ENCODE measurements around the gene WDR46.
"Not testable (repeated sequence)": the region's sequence is repeated elsewhere in the genome, so short reads cannot be mapped to it uniquely, and the experiment has no call there.

Gene WDR46

DNA sequence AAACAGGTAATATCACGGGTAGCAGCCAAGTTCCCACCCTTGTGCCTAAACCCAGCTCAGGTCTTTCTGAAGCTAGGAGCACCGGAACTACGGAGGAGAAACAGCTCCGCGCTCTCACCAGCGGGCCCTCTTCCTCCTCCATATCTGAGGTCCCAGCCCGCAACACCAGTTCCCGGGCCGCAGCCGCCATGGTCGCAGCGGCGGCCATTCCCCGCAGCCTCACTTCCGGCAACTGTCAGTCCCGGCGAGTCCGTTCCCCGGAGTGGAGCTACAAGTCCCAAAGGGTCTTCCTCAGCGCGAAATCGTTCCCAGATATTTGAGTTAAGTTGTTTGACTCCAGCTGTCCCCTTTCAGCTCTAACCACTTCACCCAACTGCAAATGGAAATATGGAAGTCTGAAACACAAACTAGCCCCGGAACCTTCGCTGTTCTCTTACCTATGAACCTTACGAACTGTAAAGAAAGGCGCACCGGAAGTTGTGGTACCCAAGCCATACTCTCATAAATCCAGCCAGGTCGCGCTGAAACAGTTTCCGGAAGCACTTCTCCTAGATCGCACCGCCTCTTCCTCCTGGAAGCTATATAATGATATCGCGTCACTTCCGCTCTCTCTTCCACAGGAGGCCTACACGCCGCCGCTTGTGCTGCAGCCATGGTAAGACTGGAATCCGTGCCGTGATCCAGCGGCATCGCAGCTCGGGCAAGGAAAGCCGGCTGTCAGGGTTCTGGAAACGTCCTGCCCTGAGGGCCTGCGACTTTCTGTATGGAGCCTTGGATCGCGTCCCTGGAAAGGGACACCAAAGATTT, 17.4 kb downstream of the WDR46 start, which contains the start of the genes RPS18 and VPS52:
Gene RPS18, plus strand, starts transcription at position 608 of the 807 bp plus-strand sequence. Its CDS starts 45 bp downstream, at position 653.
Gene VPS52, minus strand, starts transcription at position 409 of the 807 bp plus-strand sequence. Its CDS starts 201 bp downstream, at position 208.
- Mint-ChIP-seq H3K4me3 (peak within 1 kb of the TSS; percentile 99), H3K36me3 (ENCODE audit: low read depth) (peaks cover 78% of the 10 kb centered on the region), H3K9me3 (no peaks in the 10 kb centered on the region), H3K27me3 (no peaks in the 10 kb centered on the region), H3K4me1 (ENCODE audit: low read depth) (peaks cover 59% of the 10 kb centered on the region), H3K27ac (peak within 1 kb of the TSS; percentile 99)

DNA sequence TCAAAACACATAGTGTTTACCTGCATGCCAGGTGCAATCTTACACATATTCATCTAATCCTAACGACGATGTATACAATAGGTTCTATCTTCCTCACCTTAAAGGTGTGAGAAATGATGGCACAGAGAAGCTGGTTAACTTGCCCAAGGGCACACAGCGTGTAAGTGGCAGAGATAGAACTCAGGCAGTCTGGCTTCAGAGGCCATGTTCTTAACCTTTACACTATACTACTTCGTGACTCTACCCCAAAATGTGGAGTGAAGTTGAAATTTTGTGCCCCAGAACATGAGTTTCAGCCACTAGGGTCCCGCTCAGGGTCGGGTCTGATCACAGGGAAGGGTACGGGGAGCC, 17.9 kb downstream of the WDR46 start:
- H3K36me3 Mint-ChIP-seq (ENCODE audit: low read depth), result peaks cover 78% of the 10 kb centered on the region
- H3K4me1 Mint-ChIP-seq (ENCODE audit: low read depth), result peaks cover 54% of the 10 kb centered on the region
- H3K4me3 Mint-ChIP-seq, result peak overlapping the region; percentile 99
- no peaks in the 10 kb centered on the region for H3K9me3 Mint-ChIP-seq
- H3K27me3 Mint-ChIP-seq, result no peaks in the 10 kb centered on the region
- H3K27ac Mint-ChIP-seq, result peak overlapping the region; percentile 99

DNA sequence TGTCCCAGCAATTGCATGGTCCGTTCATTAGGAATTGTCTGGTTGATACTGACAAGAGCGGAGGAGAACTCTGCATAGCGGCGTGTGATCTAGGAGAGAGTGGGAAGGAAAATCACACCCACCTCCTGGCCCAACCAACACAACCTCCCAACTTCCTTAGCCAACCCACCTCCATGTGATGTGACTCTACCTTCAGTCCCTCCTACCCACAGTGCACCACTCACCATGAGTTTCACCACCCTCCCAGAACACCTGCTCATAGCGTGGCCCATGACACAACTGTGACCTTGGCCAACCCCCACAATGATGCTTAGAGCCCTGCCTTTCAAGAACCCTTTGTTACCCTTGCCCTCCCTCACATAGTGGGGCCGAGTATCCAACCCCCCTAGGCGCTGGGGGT, 25.0 kb downstream of the WDR46 start:
- Mint-ChIP-seq H3K27me3 (no peaks in the 10 kb centered on the region), H3K36me3 (ENCODE audit: low read depth) (peaks cover 67% of the 10 kb centered on the region), H3K4me3 (no peak overlapping the region), H3K9me3 (no peaks in the 10 kb centered on the region), H3K27ac (no peak overlapping the region), H3K4me1 (ENCODE audit: low read depth) (no peaks in the 10 kb centered on the region)

DNA sequence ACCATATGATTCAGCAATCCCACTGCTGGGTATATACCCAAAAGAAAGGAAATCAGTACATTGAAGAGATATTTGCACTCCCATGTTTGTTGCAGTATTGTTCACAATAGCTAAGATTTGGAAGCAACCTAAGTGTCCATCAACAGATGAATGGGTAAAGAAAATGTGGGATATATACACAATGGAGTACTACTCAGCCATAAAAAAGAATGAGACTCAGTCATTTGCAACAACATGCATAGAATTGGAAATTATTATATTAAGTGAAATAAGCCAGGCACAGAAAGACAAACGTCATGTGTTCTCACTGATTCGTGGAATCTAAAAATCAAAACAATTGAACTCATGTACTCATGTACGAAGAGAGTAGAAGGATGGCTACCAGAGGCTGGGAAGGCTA, 26.5 kb downstream of the WDR46 start:
- not testable (repeated sequence) for H3K27ac Mint-ChIP-seq; H3K4me3 Mint-ChIP-seq; H3K27me3 Mint-ChIP-seq; H3K9me3 Mint-ChIP-seq; H3K4me1 Mint-ChIP-seq (ENCODE audit: low read depth)
- peaks cover 61% of the 10 kb centered on the region for H3K36me3 Mint-ChIP-seq (ENCODE audit: low read depth)

DNA sequence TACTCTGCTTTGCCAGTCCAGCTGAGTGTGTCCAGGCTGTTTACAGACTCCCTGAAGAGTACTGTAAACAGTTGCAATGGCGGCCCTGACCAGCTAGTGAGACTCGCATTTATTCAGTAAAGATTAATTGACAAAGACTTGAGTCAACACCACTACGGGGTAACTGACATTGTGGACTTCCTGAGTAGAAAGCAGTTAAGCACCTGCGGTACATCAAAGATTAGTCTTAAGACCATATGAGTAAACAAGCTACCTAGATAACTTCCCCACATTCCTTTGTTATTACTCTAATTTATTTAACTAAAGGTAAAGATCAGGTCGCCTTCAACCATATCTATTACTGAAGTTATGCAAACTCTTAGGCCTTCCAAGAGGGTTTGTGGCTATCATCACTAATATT, 30.0 kb downstream of the WDR46 start:
- Mint-ChIP-seq H3K9me3 (no peaks in the 10 kb centered on the region), H3K27ac (no peak overlapping the region), H3K4me3 (no peak overlapping the region), H3K4me1 (ENCODE audit: low read depth) (no peaks in the 10 kb centered on the region), H3K27me3 (no peaks in the 10 kb centered on the region), H3K36me3 (ENCODE audit: low read depth) (peaks cover 47% of the 10 kb centered on the region)

DNA sequence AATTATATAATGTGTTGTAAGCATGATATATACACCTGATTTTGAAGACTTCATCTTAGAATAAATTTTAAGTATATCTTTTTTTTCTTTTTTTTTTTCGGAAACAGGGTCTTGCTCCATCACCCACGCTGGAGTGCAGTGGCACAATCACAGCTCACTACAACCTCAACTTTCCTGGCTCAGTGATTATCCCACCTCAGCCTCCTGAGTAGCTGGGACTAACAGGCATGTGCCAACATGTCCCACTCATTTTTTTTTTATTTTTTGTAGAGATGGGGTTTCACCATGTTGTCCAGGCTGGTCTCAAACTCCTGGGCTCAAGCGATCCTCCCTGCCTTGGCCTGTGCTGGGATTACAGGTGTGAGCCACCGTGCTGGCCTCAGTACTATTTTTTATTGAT, 34.4 kb downstream of the WDR46 start:
- Mint-ChIP-seq H3K4me1 (ENCODE audit: low read depth) (peaks cover 26% of the 10 kb centered on the region), H3K36me3 (ENCODE audit: low read depth) (peaks cover 49% of the 10 kb centered on the region), H3K27me3 (no peaks in the 10 kb centered on the region), H3K9me3 (no peaks in the 10 kb centered on the region), H3K4me3 (no peak overlapping the region), H3K27ac (no peak overlapping the region)

DNA sequence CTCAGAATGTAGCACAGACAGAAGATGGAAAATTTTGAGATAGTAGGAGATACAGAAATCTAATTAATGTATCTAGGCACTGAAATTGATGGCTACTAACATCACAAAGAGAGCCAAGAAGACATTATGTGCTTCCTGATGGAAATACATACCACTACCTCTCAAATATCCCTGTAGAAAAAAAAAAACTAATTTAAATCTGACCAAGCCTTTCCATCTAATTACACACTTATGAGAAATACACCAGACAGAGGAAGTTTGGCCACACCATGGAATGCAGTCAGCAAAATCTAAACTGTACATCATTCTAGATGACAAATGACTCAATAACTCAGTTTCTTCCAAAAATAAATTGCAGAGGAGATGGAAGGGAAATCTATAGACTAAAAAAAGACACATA, 36.3 kb downstream of the WDR46 start:
- peaks cover 39% of the 10 kb centered on the region for H3K36me3 Mint-ChIP-seq (ENCODE audit: low read depth)
- no peak overlapping the region for H3K4me3 Mint-ChIP-seq
- H3K9me3 Mint-ChIP-seq, result no peaks in the 10 kb centered on the region
- H3K4me1 Mint-ChIP-seq (ENCODE audit: low read depth), result peaks cover 41% of the 10 kb centered on the region
- peak overlapping the region; percentile 29 for H3K27ac Mint-ChIP-seq
- H3K27me3 Mint-ChIP-seq, result no peaks in the 10 kb centered on the region

DNA sequence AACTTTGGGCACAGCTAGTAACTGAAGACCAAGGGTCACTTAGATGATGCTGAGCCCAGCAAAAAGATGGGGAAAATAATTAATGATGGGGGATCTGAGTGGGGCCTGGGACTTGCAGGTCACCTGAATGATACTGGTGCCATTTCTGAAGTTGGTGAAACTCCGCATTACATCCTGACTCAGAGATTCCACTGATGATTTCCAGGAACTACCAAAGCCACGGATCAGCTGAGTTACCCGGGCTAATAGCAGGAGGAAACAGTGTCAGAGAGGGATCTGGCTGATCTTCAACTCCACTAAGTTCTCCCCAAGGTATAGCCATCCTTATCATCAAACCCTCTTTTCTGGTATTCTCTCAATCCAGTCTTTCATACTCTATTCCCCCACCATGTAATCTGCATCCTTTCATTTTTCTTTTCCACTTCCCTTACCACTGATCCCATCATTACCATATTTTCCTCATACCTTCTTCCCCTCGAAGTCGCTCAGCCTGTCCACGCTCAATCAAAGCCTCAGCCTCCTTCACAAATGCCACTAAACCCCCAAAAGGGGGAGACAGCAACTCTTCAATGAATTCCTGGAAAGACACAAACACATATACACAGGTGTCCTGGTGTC, 37.5 kb downstream of the WDR46 start:
- H3K27ac Mint-ChIP-seq, result peak overlapping the region; percentile 88

DNA sequence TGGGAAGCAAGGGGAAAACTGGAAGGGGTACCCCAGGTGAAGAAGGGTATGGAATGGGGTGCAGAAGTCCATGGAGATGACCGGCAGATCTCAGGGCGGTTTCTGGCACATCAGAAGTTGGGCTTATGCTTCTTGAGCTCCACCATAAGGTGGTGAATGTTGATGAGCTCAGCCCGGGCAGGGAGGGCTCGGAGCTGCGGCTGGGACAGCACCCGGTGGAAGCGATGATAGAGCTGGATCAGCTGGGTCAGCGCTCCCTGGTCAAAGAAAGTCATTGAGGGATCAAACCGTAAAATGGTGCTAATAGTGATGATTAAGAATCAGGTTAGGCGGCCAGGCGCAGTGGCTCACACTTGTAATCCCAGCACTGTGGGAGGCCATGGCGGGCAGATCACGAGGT, 38.3 kb downstream of the WDR46 start:
- Mint-ChIP-seq H3K4me1 (ENCODE audit: low read depth) (peaks cover 41% of the 10 kb centered on the region), H3K9me3 (no peaks in the 10 kb centered on the region), H3K27ac (peak overlapping the region; percentile 88), H3K36me3 (ENCODE audit: low read depth) (peaks cover 35% of the 10 kb centered on the region), H3K27me3 (peaks cover 4% of the 10 kb centered on the region), H3K4me3 (peak overlapping the region; percentile 89)

More for the DNA sequence above, 37.5 kb downstream of the WDR46 start:
- H3K4me3 Mint-ChIP-seq, result peak overlapping the region; percentile 11
- peaks cover 3% of the 10 kb centered on the region for H3K27me3 Mint-ChIP-seq
- peaks cover 37% of the 10 kb centered on the region for H3K36me3 Mint-ChIP-seq (ENCODE audit: low read depth)
- no peaks in the 10 kb centered on the region for H3K9me3 Mint-ChIP-seq
- peaks cover 41% of the 10 kb centered on the region for H3K4me1 Mint-ChIP-seq (ENCODE audit: low read depth)

DNA sequence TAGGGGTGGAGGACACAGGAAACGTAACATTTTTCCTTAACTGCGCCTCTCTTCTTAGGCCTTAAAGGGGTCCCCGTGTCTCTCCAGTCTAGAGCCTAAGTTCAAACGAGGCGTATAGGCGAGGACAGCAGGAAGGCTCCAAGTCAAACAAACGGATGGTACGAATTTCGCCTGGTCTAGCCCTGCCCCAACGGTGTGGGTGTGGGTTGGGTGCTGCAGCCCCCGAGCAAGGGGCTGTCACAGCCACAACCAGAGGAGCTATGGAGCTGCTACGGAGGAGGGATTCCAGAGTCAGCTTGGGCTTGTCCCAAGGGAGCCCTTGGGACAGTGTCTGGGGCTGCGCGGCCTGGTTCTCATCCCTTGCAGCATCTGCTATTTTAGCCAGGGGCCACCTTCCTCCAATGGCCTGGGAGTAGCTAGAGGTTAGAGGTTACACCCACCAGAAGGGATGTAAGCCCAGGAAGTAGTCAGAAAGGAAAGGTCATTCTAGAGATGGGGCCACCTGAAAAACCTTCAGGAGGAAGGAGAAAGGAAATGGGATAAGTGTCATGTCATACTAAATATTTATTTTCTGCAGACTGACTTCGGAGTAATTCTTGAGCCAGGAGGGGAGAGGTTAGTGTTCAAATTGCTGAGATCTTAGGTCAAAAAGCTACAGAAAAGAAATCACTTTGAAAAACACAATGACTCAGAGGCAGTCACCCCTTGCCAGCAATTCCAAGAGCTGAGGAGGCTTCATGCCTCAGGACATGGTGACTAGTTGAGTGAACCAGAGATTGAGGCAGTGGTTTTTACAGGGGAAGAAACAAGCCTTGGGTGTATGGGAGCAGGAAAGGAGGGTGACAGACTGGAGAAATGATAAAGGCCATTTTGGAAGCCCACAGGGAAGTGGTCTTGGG, 39.1 kb downstream of the WDR46 start:
- Mint-ChIP-seq H3K36me3 (ENCODE audit: low read depth) (peaks cover 31% of the 10 kb centered on the region), H3K4me1 (ENCODE audit: low read depth) (peaks cover 41% of the 10 kb centered on the region), H3K27ac (peak overlapping the region; percentile 88), H3K27me3 (peaks cover 4% of the 10 kb centered on the region), H3K4me3 (peak overlapping the region; percentile 89), H3K9me3 (no peaks in the 10 kb centered on the region)

DNA sequence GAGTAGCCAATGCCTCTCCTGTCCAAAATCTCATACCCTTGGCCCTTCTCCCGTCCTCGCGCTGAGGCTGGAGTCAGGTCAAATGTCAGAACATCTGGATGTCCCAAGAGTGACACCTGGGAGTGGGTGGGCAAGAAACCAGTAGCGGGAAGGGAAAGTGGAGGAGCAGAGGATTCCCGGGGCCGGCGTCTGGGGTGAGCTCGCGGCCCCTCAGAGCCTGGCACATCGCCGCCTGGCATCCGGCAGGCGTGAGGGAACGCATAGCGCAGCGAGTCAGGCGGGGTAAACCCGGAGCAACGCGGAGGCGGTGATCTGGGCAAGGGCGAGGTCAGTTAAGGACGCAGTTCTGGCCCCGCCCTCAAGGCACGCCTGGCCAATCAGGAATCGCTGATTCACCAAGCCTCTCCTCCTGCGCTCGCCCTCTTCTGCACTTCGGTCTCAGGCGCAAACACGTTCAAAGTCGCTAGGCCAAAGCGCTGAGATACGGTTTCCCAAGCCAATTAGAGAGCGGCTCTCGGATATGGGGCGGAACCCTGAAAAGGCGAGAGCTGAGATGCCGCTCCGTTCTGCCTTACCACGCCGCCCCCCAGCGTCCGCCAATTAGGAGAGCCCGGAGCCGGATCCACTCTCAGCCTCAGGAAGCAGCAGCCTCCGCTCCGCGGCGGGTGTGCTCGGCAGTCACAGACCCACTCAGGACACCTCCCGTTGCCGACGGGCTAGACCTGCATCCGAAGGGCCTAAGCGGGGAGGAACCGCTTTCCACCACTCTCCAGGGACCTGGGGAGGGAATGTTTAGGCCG, 39.9 kb downstream of the WDR46 start:
- H3K4me3 Mint-ChIP-seq, result peak overlapping the region; percentile 89

DNA sequence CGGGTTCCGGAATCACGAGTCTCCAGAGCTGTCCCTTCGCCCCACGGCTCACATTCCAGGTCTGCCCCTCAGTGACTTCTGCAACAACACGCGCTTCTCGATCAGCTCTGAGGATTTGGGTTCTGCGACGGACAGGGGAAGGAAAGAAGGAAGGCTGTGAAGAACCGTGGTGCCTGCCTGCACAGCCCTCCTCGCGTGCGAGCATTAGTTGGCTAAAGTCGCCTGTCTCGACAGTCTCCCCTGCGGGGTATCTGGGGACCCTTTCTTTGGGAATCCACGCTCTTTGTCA, 40.5 kb downstream of the WDR46 start:
- Mint-ChIP-seq H3K4me3 (peak overlapping the region; percentile 89), H3K27me3 (peaks cover 5% of the 10 kb centered on the region), H3K4me1 (ENCODE audit: low read depth) (peaks cover 41% of the 10 kb centered on the region), H3K9me3 (no peaks in the 10 kb centered on the region), H3K36me3 (ENCODE audit: low read depth) (peaks cover 30% of the 10 kb centered on the region), H3K27ac (peak overlapping the region; percentile 94)

More for the DNA sequence above, 39.9 kb downstream of the WDR46 start:
- Mint-ChIP-seq H3K9me3 (no peaks in the 10 kb centered on the region), H3K4me1 (ENCODE audit: low read depth) (peaks cover 41% of the 10 kb centered on the region), H3K27me3 (peaks cover 4% of the 10 kb centered on the region), H3K36me3 (ENCODE audit: low read depth) (peaks cover 30% of the 10 kb centered on the region), H3K27ac (peak overlapping the region; percentile 94)

DNA sequence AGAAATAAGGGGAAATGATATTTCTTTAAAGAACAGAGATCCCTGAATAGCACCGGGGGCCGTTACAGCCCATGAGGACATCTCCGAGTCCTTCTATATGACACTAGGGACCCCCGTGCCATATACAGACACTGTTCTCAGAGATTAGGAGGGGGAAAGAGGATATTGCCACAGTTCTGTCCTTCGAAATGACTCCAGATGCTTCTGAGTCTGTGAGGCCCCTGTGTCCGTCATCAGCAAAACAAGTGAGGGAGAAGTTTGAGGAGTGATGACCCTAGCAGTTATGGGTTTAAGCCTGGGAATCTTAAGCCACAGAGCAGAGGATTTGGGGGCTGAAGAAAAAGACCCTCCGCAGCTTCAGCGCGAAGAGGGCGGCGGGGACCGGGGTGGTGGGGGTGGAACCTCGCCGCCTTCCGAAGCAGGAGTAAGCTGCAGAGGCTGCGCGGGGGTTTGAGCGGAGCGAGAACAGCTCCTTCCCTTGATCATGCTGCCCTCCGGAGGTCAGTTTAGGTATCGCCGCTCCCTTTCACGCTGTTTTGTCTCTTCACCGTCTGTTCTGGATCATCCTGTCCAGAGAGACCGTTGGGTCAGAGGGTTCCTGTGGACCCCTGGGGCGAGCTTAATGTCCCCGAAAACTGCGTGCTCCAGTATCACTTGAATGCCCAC, 40.9 kb downstream of the WDR46 start:
- Mint-ChIP-seq H3K36me3 (ENCODE audit: low read depth) (peaks cover 29% of the 10 kb centered on the region), H3K27ac (peak overlapping the region; percentile 94), H3K4me3 (peak overlapping the region; percentile 89), H3K27me3 (peaks cover 9% of the 10 kb centered on the region), H3K4me1 (ENCODE audit: low read depth) (peaks cover 41% of the 10 kb centered on the region), H3K9me3 (no peaks in the 10 kb centered on the region)

DNA sequence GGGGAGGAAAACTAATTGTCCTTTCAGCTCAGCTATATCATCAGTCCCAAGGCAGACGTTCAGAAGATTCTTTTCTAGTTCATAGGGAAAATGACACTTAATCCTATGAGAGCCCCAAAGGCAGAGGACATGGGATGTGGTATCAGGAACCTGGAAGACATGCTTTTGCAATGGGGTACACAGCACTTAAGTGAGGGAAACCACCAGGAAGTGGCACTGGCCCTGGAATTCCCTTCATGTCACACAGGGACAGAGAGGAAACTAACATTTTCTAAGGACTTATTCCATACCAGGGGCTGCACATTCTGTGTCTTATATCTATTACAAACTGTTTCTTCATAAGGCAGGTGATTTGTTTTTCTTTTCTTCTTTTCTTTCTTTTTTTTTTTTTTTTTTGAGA, 45.6 kb downstream of the WDR46 start:
- Mint-ChIP-seq H3K27ac (no peak overlapping the region), H3K4me3 (no peak overlapping the region), H3K4me1 (ENCODE audit: low read depth) (peaks cover 21% of the 10 kb centered on the region), H3K27me3 (peaks cover 10% of the 10 kb centered on the region), H3K36me3 (ENCODE audit: low read depth) (no peaks in the 10 kb centered on the region), H3K9me3 (no peaks in the 10 kb centered on the region)

All from stimulated activated naive CD8-positive, alpha-beta T cell treated with anti-CD3 and anti-CD28 coated beads, Interleukin-15, Interleukin-2, amounts not matched to agents 100 ng/mL and 50 ng/mL, for 24 hours (primary cell).